ENCODE measurements around the gene CABP7. TPM values are rescaled to one million over a fixed set of nuclear protein-coding genes. Genes with fewer than 3 reads are reported as not detected.

Gene CABP7
- total and polyA plus RNA-seq, 2 of the 8 experiments (the other 6 are each of a cell fraction or from before 2014, with no cell fraction given), result 0.20 to 0.36 TPM

DNA sequence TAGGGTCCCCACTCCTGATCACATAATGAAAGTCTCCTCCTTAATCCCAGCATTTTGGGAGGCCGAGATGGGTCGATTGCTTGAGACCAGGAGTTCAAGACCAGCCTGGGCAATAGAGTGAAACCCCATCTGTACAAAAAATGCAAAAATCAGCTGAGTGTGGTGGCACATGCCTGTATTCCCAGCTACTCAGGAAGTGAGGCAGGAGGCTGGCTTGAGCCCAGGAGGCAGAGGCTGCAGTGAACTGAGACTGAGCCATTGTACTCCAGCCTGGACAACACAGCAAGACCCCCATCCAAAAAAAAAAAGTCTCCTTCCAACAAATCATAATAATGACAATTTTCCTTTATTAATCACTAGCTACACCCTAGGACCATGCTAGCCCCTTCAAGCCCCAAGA lies 31.9 kb downstream of the CABP7 start:
- CTCF ChIA-PET (ENCODE audit: partially characterized antibody), result interaction anchor here (0.7 to 2.3 kb wide), 6 partner anchors 19 to 504 kb away, joined by 3 to 6 read pairs (median 3); no protein-coding TSS in a partner anchor
- no peak overlapping the region for H3K4ac ChIP-seq (replicated peaks; ENCODE audit: insufficient read length, low read depth, low read length)
- TF ChIP-seq, protein P1, sequence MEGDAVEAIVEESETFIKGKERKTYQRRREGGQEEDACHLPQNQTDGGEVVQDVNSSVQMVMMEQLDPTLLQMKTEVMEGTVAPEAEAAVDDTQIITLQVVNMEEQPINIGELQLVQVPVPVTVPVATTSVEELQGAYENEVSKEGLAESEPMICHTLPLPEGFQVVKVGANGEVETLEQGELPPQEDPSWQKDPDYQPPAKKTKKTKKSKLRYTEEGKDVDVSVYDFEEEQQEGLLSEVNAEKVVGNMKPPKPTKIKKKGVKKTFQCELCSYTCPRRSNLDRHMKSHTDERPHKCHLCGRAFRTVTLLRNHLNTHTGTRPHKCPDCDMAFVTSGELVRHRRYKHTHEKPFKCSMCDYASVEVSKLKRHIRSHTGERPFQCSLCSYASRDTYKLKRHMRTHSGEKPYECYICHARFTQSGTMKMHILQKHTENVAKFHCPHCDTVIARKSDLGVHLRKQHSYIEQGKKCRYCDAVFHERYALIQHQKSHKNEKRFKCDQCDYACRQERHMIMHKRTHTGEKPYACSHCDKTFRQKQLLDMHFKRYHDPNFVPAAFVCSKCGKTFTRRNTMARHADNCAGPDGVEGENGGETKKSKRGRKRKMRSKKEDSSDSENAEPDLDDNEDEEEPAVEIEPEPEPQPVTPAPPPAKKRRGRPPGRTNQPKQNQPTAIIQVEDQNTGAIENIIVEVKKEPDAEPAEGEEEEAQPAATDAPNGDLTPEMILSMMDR (IDR thresholded peaks at IDR 0.05; ENCODE audit: control extremely low read depth in 1 of 3, insufficient read depth in 1 of 3, low read depth in 1 of 3, low read length in 3 of 3), result no peak
- TF ChIP-seq BCL11A (IDR thresholded peaks at IDR 0.05; ENCODE audit: low read depth in 2 of 2, low read length in 2 of 2) (no peak), EP300 (IDR thresholded peaks at IDR 0.05; ENCODE audit: borderline replicate concordance in 1 of 2, low read depth in 2 of 2, low read length in 2 of 2) (no peak), CEBPB (IDR thresholded peaks at IDR 0.05; ENCODE audit: low read depth, low read length) (no peak), KDM5A (IDR thresholded peaks at IDR 0.05; ENCODE audit: low read length) (no peak), BACH1 (IDR thresholded peaks at IDR 0.05; ENCODE audit: low read length) (no peak), SRF (IDR thresholded peaks at IDR 0.05; ENCODE audit: low read depth, low read length) (no peak), KDM4A (IDR thresholded peaks at IDR 0.05; ENCODE audit: low read depth, low read length, severe bottlenecking) (no peak), SP2 (IDR thresholded peaks at IDR 0.05; ENCODE audit: low read length) (no peak), SIRT6 (IDR thresholded peaks at IDR 0.05; ENCODE audit: low read length) (no peak)
- TF ChIP-seq, protein P2, sequence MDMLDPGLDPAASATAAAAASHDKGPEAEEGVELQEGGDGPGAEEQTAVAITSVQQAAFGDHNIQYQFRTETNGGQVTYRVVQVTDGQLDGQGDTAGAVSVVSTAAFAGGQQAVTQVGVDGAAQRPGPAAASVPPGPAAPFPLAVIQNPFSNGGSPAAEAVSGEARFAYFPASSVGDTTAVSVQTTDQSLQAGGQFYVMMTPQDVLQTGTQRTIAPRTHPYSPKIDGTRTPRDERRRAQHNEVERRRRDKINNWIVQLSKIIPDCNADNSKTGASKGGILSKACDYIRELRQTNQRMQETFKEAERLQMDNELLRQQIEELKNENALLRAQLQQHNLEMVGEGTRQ (IDR thresholded peaks at IDR 0.05; ENCODE audit: low read length), result no peak

More for the DNA sequence above, 31.9 kb downstream of the CABP7 start:
- no peaks in the 10 kb centered on the region for H3K79me1 ChIP-seq (ENCODE audit: low read depth, low read length)
- H2BK120ac ChIP-seq (replicated peaks; ENCODE audit: low read depth, low read length), result no peak overlapping the region
- H2AFZ ChIP-seq (ENCODE audit: low read length), result no peak overlapping the region
- H3K23ac ChIP-seq (ENCODE audit: insufficient read length), result no peak overlapping the region
- no peak overlapping the region for H3K56ac ChIP-seq (replicated peaks; ENCODE audit: insufficient read length, low read depth, low read length)
- no peaks in the 10 kb centered on the region for H3K27me3 ChIP-seq (replicated peaks in 1 of 4; ENCODE audit: control insufficient read depth in 3 of 4, extremely low read depth in 1 of 4, insufficient read depth in 3 of 4, low read length in 3 of 4)
- POLR2A ChIA-PET (ENCODE audit: partially characterized antibody), result interaction anchor here (1.8 kb wide), 1 partner anchor 14 kb away, joined by 4 read pairs; no protein-coding TSS in a partner anchor
- no peak overlapping the region for H2AK5ac ChIP-seq (ENCODE audit: low read depth, low read length)
- H3K9me3 ChIP-seq (ENCODE audit: insufficient read depth in 2 of 2, low read depth in 1 of 2, low read length in 1 of 2), result no peaks in the 10 kb centered on the region
- H4K20me1 ChIP-seq (replicated peaks in 1 of 2; ENCODE audit: control insufficient read depth in 1 of 2, insufficient read depth in 2 of 2, low read length in 2 of 2), result peaks cover 0 to 1% of the 10 kb centered on the region in 2 experiments
- H3K36me3 ChIP-seq (ENCODE audit: control insufficient read depth in 2 of 4, insufficient read depth in 4 of 4, low read length in 3 of 4), result no peaks in the 10 kb centered on the region
- H2BK15ac ChIP-seq (ENCODE audit: low read length), result no peak overlapping the region
- WGBS, 2 experiments (ENCODE audit: extremely low coverage in 1 of 2, insufficient coverage in 1 of 2, insufficient read length in 1 of 2, insufficient replicate concordance in 2 of 2, low coverage in 1 of 2, low lambda C conversion rate in 2 of 2, missing lambda C conversion rate in 1 of 2), result 100% methylated on average over 2 of the region's 2 CpGs; no CpG with 5 or more reads in 1 of the 2 experiments
- H2BK5ac ChIP-seq (ENCODE audit: low read depth, low read length), result no peak overlapping the region
- FAIRE-seq (no peak), DNase-seq (ENCODE audit: low read depth in 1 of 2, low spot score in 2 of 2) (no peak)
- no peak overlapping the region for H3K9ac ChIP-seq (replicated peaks in 1 of 4; ENCODE audit: extremely low read depth in 1 of 4, low read depth in 3 of 4, low read length in 3 of 4)
- no peak overlapping the region for H3K4me3 ChIP-seq (ENCODE audit: extremely low read depth in 1 of 4, insufficient read depth in 2 of 4, low read depth in 3 of 4, low read length in 4 of 4)
- H3K14ac ChIP-seq (ENCODE audit: insufficient read length), result no peak overlapping the region
- no peaks in the 10 kb centered on the region for H3K79me2 ChIP-seq (ENCODE audit: control insufficient read depth in 1 of 2, insufficient read depth in 2 of 2, low read length in 2 of 2)
- no peaks in the 10 kb centered on the region for H3K23me2 ChIP-seq (ENCODE audit: low read depth, low read length)
- no peak overlapping the region for H3K18ac ChIP-seq (ENCODE audit: extremely low read depth, low read length)
- no peak overlapping the region for H4K91ac ChIP-seq (replicated peaks; ENCODE audit: insufficient read length, low read length)
- no peak overlapping the region for H3K27ac ChIP-seq (ENCODE audit: low read depth, low read length)
- H2BK20ac ChIP-seq (ENCODE audit: low read length), result no peak overlapping the region
- peaks cover 0 to 2% (median 0%) of the 10 kb centered on the region in 4 experiments; a peak in 2 of 7 replicates for H3K4me1 ChIP-seq (replicated peaks in 1 of 4; ENCODE audit: control insufficient read depth in 3 of 4, insufficient read depth in 4 of 4, low read length in 3 of 4)
- no peak overlapping the region for H4K8ac ChIP-seq (ENCODE audit: extremely low read depth, insufficient read depth, low read length)
- no peak overlapping the region for H4K5ac ChIP-seq (ENCODE audit: insufficient read length, low read depth, low read length)
- H2BK12ac ChIP-seq (ENCODE audit: low read depth, low read length), result no peak overlapping the region
- no peak overlapping the region for H3K4me2 ChIP-seq (ENCODE audit: insufficient read depth in 1 of 2, low read depth in 2 of 2, low read length in 2 of 2)

All from H1 (cell line).